OCI-M2 (cell line): ENCODE data around the gene DIPK1B.

Source experiments
- DNase-seq: peaks from one replicate; lab custom pipeline; 2025; ENCODE audit not compliant: unreplicated experiment; lab: John Stamatoyannopoulos, UW

The DIPK1B gene

GRCh38 chr9:136711751-136712689 lies at the start of gene DIPK1B:
Gene DIPK1B (plus strand): TSS chr9:136712572. CDS start chr9:136712666, 94 bp downstream.
- DNase-seq = no peak

GRCh38 chr9:136662656-136663581 lies 49.5 kb upstream of the DIPK1B start, which contains the start of gene EGFL7:
Gene EGFL7 (plus strand): TSS chr9:136662916. CDS start chr9:136668283, 5,367 bp downstream.
- DNase-seq = no peak

DNA sequence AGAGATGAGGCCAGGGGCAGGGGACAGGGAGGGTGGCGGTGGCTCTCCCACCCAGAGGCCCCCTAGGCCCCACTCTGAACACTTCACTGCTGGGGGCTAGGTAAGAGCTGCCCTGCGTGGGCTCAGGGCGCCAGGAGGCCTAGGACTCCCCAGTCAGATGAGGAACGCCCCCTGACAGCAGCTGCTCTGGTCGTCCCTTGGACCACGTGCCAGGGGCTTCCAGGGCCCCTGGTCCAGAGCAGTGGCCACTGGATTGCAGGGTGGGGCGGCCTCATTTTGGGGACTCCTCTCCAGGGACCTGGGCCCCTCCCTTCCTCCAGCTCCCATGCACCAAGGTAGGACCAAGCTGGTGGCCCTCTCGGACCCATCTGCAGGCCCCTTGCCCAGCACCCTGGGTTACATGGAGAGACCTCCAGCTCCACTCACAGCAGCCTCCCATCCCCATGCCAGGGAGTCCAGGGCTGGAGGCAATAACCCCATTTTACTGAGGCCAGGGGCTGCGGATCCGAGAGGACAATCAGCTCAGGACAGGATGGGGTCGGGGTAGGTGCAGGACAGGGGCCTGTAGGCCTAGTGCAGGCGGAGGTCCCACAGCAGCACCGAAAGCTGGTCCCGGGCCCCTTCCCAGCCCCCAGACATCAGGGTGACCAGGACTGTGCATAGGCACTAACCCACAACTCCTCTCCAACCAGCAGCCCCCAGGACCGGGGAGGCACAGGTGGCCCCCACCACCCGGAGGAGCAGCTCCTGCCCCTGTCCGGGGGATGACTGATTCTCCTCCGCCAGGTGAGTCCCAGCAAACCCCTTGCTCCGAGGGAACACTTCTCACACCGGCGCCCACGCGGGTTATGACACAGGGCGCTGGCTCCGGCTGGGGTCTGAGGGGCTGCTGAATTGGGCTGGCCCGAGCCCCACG lies 48.1 kb upstream of the DIPK1B start:
- DNase-seq = no peak

GRCh38 chr9:136665111-136665703 lies 47.2 kb upstream of the DIPK1B start:
- DNase-seq = no peak

DNA sequence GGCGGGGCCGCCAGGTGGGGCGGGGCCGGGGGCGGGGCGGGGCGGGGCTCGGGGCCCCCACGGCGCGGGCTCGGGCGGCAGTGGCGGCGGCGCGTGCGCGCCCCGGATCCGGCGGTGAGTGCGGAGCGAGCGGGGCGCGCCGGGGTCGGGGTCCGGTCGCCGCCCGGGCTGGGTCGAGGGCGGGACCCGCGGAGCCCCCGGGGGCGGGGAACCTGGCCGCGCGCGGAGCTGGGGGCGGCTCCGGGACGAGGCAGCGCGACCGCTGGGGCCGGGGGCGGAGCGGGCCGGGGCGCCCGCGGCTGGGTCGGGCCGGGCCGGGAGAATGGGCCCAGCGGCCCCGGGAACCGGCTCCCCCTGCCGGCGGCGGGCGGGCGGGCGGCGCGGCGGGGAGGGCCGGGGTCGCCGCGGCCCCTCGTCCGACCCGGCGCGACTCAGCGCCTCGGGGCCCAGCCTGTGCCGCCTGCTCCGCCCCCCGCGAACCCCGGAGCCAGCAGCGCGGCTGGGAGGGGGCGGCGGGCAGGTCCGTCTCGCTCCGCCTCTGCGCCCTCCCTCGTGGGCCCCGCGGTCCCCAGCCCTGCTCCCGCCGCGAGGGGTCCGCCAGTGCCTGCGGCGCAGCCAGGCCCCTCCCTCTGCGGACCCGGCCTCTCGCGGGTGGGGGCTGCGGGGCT lies 46.5 kb upstream of the DIPK1B start:
- no peak for DNase-seq

GRCh38 chr9:136666372-136667213 lies 45.8 kb upstream of the DIPK1B start:
- no peak for DNase-seq

DNA sequence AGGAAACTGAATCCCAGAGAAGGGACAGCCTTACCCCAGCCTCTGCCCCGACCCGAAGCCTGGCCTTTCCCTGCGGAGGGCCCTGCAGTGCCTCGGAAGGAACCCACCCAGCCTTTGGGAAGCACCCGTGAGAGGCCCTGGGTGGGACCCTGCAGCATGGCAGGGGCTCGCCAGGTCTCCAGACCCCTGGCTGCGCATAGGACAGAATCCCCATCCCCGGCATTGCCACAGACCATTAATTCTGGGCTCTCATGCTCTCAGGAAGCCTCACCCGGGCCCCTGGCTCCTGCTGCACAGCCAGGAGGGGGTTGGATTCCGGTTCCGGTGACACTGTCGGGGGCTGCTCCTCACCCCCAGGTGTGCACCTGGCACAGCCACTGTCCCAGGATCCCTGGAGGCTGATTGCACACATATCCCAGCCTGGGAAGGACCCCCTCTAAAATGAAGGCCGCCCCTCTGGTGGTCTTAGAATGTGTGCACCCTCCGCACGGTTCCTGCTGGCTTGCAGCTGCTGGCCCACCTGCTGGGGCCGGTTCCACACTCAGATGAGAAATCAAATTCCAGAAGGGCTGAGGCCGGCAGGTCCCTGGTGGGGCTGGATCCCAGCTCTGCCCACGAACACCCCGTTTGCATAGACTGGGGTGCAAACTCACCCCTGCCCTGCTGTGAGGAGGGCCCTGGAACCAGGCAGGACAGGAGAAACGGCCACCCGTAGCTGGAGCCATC lies 45.0 kb upstream of the DIPK1B start:
- DNase-seq = no peak

DNA sequence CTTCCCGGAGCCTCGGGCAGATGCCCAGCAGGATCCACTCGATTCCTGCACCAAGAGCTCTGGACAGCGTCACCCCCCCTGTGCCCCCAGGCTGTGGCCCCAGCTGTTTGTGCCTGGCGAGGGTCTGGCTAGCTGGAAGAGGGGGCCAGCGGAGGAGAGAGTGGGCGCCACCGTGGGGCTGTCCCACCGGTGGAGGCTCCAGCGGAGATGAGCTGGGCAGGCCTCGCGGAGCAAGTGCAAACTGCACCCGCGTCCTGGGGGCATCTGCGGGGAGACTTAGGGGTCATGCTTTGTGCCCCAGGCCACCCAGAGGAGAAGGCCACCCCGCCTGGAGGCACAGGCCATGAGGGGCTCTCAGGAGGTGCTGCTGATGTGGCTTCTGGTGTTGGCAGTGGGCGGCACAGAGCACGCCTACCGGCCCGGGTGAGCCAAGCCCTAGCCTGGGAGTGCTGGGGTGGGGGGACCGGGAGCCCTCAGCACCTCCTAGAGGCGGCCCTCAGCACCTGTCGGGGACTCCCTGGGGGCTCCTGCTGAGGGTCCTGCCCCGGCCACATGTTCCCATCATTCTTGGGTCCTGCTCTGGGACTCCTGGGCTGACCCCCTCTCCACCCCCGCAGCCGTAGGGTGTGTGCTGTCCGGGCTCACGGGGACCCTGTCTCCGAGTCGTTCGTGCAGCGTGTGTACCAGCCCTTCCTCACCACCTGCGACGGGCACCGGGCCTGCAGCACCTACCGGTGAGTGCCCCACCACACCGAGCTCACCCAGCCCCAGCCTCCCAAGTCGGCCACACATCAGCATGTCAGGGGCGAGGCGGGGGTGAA lies 44.2 kb upstream of the DIPK1B start:
- DNase-seq = no peak

GRCh38 chr9:136668983-136669790 lies 43.2 kb upstream of the DIPK1B start:
- DNase-seq = no peak

- no peak for DNase-seq
These were observed 42.4 kb upstream of the DIPK1B start for GRCh38 chr9:136669791-136670464.

DNA sequence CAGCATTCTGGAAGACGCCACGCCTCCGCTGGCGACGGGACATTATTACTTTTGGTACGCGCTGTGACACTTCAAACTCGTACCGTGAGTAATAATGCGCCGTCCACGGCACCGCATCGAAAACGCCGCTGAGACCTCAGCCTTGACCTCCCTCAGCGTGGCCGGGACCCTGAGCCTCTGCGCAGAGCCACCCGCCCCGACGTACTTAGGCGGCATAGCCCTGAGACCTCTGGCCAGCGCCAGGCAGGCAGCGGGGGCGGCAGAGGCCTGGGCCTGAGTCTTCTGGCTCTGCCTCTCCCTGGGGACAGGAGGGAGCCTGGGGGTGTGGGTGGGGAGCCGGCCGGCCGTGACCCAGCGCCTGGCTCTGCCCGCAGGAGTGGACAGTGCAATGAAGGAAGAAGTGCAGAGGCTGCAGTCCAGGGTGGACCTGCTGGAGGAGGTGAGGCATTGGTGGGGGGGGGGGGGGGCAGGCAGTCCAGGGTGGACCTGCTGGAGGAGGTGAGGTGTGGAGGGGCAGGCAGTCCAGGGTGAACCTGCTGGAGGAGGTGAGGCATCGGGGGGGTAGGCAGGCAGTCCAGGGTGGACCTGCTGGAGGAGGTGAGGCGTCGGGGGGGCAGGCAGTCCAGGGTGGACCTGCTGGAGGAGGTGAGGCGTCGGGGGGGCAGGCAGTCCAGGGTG lies 41.7 kb upstream of the DIPK1B start:
- no peak for DNase-seq

DNA sequence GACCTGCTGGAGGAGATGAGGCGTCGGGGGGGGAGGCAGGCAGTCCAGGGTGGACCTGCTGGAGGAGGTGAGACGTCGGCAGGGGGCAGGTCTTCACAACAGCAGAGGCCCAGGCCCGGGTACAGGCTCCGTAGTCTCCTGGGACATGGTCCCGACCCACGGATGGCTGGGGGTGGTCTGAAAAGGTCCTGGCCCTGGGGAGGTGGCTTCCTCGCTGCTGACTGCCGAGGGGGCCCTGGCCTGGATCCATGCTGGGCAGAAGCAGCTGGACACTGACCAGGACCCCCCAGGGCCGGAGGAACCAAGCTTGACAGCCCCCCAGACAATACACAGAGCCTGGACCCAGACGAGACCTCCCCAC lies 41.1 kb upstream of the DIPK1B start:
- no peak for DNase-seq

DNA sequence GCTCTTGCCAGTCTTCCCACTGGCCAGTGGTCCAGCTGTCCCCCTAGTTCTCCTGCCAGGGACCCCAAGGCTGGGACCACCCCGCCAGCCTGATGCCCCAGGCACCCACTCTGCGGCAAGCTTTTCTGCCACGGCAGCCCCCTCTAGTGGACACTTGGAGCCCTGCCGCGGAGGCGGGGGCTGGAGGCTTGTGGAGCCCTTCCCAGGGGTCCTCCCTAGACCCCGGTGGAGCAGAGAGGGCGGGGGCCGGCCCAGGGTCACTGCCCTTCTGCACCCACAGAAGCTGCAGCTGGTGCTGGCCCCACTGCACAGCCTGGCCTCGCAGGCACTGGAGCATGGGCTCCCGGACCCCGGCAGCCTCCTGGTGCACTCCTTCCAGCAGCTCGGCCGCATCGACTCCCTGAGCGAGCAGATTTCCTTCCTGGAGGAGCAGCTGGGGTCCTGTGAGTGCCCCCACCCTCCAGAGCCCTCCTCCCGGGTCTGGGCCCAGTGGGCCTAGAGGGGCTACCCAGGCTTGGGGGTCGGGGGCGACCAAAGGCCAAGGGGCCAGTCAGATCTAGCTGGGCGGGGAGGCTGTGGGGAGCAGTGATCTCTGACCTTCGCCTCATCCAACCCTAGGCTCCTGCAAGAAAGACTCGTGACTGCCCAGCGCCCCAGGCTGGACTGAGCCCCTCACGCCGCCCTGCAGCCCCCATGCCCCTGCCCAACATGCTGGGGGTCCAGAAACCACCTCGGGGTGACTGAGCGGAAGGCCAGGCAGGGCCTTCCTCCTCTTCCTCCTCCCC lies 40.5 kb upstream of the DIPK1B start:
- no peak for DNase-seq

- DNase-seq = no peak
These were observed 39.8 kb upstream of the DIPK1B start for GRCh38 chr9:136672431-136673087.
